Mammary epithelial cell (primary cell): ENCODE results near the gene POU6F2.

Experiments
- CTCF ChIP-seq, 2 donors: IDR thresholded peaks in 1 of 2; conservative IDR thresholded peaks in 1 of 2; 2 replicates each; pipeline ENCODE4 v1.5.1; 2011 to 2012; ENCODE audit warnings: inconsistent platforms in 2 of 2, low read length in 2 of 2, mild to moderate bottlenecking in 2 of 2, control low read depth in 1 of 2, low read depth in 1 of 2; ENCODE audit not compliant: insufficient read depth in 1 of 2; ENCODE audit errors: extremely low read depth in 1 of 2
- EZH2 ChIP-seq: IDR thresholded peaks from 2 replicates; pipeline ENCODE4 v1.6.1; 2012; ENCODE audit warnings: low read length, inconsistent platforms, borderline replicate concordance

- TF ChIP-seq CTCF (conservative IDR thresholded peaks at IDR 0.05 in 1 of 2, IDR thresholded peaks at IDR 0.05 in 1 of 2; ENCODE audit: extremely low read depth in 1 of 2, insufficient read depth in 1 of 2, low read depth in 1 of 2, low read length in 2 of 2), result no peak
- TF ChIP-seq EZH2, result no peak
Measured at GRCh38 chr7:39468261-39468660, 490.6 kb downstream of the POU6F2 start.
